Measurements from ENCODE around the gene PLD1. TPM values are rescaled to one million over a fixed set of nuclear protein-coding genes. Genes with fewer than 3 reads are reported as not detected.

PLD1 gene
- total and polyA plus RNA-seq, 10 donors = 3.0 to 75.2 (median 54.0) TPM

- no peaks in the 10 kb centered on the region for H3K9me3 ChIP-seq
- WGBS, 5 donors = 35 to 66% (median 51%) methylated on average over 4 of the region's 4 CpGs
- TF ChIP-seq POLR2A (IDR thresholded peaks at IDR 0.05) (no peak), POLR2AphosphoS5 (IDR thresholded peaks at IDR 0.05) (no peak), CTCF (IDR thresholded peaks at IDR 0.05 in 8 of 11, conservative IDR thresholded peaks at IDR 0.05 in 3 of 11) (no peak)
- peak overlapping the region in 5 of 8 donors; percentile 37 to 64 (median 39) for H3K4me3 ChIP-seq
- peak overlapping the region in 6 of 8 donors; percentile 9 to 83 (median 77) for H3K27ac ChIP-seq
- H3K36me3 ChIP-seq = no peaks in the 10 kb centered on the region
- intact Hi-C loops (cut with DNase I; ENCODE audit: low total_unique reads) = no loop called here
- peaks cover 2 to 52% (median 21%) of the 10 kb centered on the region in 6 donors for H3K4me1 ChIP-seq
- DNase-seq = no peak
- no peaks in the 10 kb centered on the region for H3K27me3 ChIP-seq (replicated peaks in 1 of 7)
Observed at GRCh38 chr3:171768986-171769385, 41.3 kb downstream of the PLD1 start.

GRCh38 chr3:171768281-171768900 lies 41.9 kb downstream of the PLD1 start:
- peak overlapping the region in 5 of 8 donors; percentile 9 to 83 (median 78) for H3K27ac ChIP-seq
- DNase-seq = no peak

DNA sequence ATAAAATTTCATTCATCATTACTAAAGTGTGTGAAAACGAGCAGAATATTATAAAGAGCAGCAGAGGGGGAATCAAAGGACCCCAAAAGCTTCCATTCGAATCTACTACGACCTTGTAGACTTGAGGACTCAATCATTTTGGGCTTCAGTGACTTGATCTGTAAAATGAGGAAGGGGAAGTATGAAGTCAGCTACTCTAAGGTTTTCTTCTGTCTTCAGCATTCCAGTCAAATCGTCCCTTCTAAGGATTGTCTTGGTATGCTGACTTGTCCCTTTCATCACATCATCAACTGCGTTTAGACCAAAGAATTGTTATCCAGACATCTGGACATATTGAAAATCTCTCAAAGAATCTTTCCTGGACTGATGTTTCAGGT lies 44.8 kb downstream of the PLD1 start:
- Histone ChIP-seq H3K4me1 (peaks cover 0 to 34% (median 16%) of the 10 kb centered on the region in 6 donors), H3K27ac (no peak overlapping the region), H3K9me3 (no peaks in the 10 kb centered on the region), H3K27me3 (replicated peaks in 1 of 7) (no peaks in the 10 kb centered on the region), H3K36me3 (no peaks in the 10 kb centered on the region), H3K4me3 (no peak overlapping the region)
- DNase-seq = no peak
- TF ChIP-seq POLR2AphosphoS5 (IDR thresholded peaks at IDR 0.05) = no peak
- no peak for TF ChIP-seq CTCF (IDR thresholded peaks at IDR 0.05 in 8 of 11, conservative IDR thresholded peaks at IDR 0.05 in 3 of 11)
- no peak for TF ChIP-seq POLR2A (IDR thresholded peaks at IDR 0.05)
- intact Hi-C loops (cut with DNase I; ENCODE audit: low total_unique reads) = no loop called here
- 73 to 82% (median 77%) methylated on average over 5 of the region's 5 CpGs for WGBS, 5 donors

More at GRCh38 chr3:171768281-171768900, 41.9 kb downstream of the PLD1 start:
- peaks cover 2 to 52% (median 21%) of the 10 kb centered on the region in 6 donors for H3K4me1 ChIP-seq
- TF ChIP-seq POLR2AphosphoS5 (IDR thresholded peaks at IDR 0.05) (no peak), CTCF (IDR thresholded peaks at IDR 0.05 in 8 of 11, conservative IDR thresholded peaks at IDR 0.05 in 3 of 11) (no peak), POLR2A (IDR thresholded peaks at IDR 0.05) (no peak)
- intact Hi-C loops (cut with DNase I; ENCODE audit: low total_unique reads) = no loop called here
- no peaks in the 10 kb centered on the region for H3K9me3 ChIP-seq
- no peaks in the 10 kb centered on the region for H3K36me3 ChIP-seq
- 50 to 79% (median 61%) methylated on average over 10 of the region's 10 CpGs for WGBS, 5 donors
- H3K4me3 ChIP-seq = peak overlapping the region in 4 of 8 donors; percentile 37 to 64 (median 44)
- H3K27me3 ChIP-seq (replicated peaks in 1 of 7) = no peaks in the 10 kb centered on the region

DNA sequence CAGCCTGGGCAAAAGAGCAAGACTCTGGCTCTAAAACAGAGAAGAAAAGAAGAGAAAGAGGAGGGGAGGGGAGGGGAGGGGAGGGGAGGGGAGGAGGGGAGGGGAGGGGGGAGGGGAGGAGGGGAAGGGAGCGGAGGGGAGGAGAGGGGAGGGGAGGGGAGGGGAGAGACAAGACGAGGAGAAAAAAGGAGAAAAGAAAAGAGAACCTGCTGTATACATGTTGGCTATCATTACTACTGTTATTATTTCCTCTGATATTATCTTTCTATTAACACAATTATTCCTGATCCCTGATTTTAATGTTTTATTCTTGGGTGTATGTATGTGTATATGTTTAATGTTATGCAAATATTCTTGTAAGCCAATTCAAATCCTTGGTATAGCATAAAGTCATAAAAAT lies 46.9 kb downstream of the PLD1 start:
- WGBS, 5 donors = 56 to 75% (median 71%) methylated on average over 1 to 2 of the region's 2 CpGs
- Histone ChIP-seq H3K27me3 (replicated peaks in 1 of 7) (no peaks in the 10 kb centered on the region), H3K9me3 (no peaks in the 10 kb centered on the region), H3K36me3 (no peaks in the 10 kb centered on the region), H3K27ac (no peak overlapping the region), H3K4me3 (no peak overlapping the region), H3K4me1 (peaks cover 0 to 23% (median 12%) of the 10 kb centered on the region in 6 donors)
- DNase-seq = no peak
- TF ChIP-seq POLR2AphosphoS5 (IDR thresholded peaks at IDR 0.05) (no peak), POLR2A (IDR thresholded peaks at IDR 0.05) (no peak)
- intact Hi-C loops (cut with DNase I; ENCODE audit: low total_unique reads) = no loop called here
